Astrocyte of the spinal cord (primary cell): Measurements from ENCODE around the gene FAAP100.

Experiments
- DNase-seq: peaks from one replicate; pipeline ENCODE4 v3.0.0; 2011; ENCODE audit warnings: low read depth, low spot score
- H3K4me3 ChIP-seq: 2 replicates; pipeline ENCODE4 v1.5.1; 2011; ENCODE audit warnings: low read depth, mild to moderate bottlenecking, low read length, moderate library complexity
- in situ Hi-C: cut with HindIII; loops from 2 replicates; pipeline ENCODE4 v1.10.0; 2017; ENCODE audit warnings: low sequenced_read_pairs
- TF ChIP-seq, protein P1 (sequence below): IDR thresholded peaks from 2 replicates; pipeline ENCODE4 v1.5.1; 2012; ENCODE audit warnings: low read depth, mild to moderate bottlenecking, low read length, inconsistent platforms

FAAP100 gene

DNA sequence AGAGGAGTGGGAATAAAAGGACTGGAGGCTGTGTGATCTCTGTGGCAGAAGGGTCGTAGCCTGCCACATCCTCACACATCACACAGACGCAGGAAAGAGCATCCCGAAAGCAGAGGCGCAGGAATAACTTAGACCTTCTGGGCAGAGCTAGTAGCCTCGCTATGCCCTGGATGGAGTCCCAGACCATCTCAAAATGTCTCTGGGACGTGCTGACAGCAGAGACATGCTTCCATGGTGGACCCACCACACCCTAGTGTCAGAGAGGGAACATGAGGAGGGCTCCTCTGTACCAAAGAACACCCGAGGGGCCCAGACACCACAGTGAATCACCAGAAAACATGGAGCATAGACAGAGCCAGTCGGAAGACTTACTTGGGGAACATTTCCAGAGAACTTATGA, 29.6 kb upstream of the FAAP100 start:
- no peak for DNase-seq
- in situ Hi-C loops: no loop called here
- TF ChIP-seq, protein P1, sequence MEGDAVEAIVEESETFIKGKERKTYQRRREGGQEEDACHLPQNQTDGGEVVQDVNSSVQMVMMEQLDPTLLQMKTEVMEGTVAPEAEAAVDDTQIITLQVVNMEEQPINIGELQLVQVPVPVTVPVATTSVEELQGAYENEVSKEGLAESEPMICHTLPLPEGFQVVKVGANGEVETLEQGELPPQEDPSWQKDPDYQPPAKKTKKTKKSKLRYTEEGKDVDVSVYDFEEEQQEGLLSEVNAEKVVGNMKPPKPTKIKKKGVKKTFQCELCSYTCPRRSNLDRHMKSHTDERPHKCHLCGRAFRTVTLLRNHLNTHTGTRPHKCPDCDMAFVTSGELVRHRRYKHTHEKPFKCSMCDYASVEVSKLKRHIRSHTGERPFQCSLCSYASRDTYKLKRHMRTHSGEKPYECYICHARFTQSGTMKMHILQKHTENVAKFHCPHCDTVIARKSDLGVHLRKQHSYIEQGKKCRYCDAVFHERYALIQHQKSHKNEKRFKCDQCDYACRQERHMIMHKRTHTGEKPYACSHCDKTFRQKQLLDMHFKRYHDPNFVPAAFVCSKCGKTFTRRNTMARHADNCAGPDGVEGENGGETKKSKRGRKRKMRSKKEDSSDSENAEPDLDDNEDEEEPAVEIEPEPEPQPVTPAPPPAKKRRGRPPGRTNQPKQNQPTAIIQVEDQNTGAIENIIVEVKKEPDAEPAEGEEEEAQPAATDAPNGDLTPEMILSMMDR: no peak
- H3K4me3 ChIP-seq: no peak overlapping the region

GRCh38 chr17:81580481-81580880, 28.3 kb upstream of the FAAP100 start:
- in situ Hi-C loops: no loop called here
- TF ChIP-seq, protein P1: no peak
- no peak overlapping the region for H3K4me3 ChIP-seq
- no peak for DNase-seq

- DNase-seq: peak; percentile 59
- TF ChIP-seq, protein P1: no peak
- in situ Hi-C loops: no loop called here
- H3K4me3 ChIP-seq: no peak overlapping the region
These were observed 27.7 kb upstream of the FAAP100 start for GRCh38 chr17:81579821-81580321.

- in situ Hi-C loops: no loop called here
- no peak overlapping the region for H3K4me3 ChIP-seq
- no peak for DNase-seq
- TF ChIP-seq, protein P1: no peak
These were observed 27.1 kb upstream of the FAAP100 start for GRCh38 chr17:81579298-81579697.

DNA sequence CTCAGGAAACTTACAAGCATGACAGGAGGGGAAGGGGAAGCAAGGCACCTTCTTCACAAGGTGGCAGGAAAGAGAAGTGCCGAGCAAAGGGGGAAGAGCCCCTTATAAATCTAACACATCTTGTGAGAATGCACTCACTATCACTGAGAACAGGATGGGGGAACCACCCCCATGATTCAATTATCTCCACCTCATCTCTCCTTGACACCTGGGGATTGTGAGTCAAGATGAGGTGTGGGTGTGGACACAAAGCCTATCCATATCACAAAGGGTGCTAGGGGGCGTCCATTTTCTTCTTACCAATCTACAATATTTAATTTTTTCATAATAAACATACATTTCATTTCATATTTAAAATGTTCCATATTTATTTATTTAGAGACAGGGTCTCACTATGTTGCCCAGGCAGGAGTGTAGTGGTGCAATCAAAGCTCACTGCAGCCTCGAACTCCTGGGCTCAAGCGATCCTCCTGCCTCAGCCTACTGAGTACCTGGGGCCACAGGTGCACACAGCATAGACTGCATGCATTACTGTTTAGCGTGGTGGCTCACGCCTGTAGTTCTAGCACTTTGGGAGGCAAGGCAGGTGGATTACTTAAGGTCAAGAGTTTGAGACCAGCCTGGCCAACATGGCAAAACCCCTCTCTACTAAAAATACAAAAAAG, 26.5 kb upstream of the FAAP100 start:
- in situ Hi-C loops: no loop called here
- TF ChIP-seq, protein P1: no peak
- H3K4me3 ChIP-seq: no peak overlapping the region
- no peak for DNase-seq

DNA sequence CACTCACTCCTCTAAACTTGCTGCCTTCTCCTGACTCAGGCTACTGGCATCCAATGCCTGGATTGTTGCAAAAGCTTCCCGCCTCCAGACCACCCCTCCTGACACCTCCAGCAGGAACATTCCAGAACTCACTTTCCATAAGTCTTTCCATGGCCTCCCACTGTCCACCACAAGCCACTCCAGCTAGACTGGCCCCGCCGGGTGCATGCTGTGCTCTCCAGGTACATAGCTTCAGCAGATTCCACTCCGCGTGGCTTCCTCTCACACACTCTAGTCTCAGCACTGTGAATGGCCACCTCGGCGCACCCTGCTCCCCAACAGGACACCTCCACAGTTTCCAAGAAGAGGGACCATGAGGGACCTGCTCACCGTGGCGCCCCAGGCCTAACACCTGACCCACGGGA, 25.9 kb upstream of the FAAP100 start:
- TF ChIP-seq, protein P1: no peak
- no peak overlapping the region for H3K4me3 ChIP-seq
- DNase-seq: no peak
- in situ Hi-C loops: no loop called here
